ENCODE data around the gene KCNJ11.

KCNJ11 gene

GRCh38 chr11:17388609-17389210 lies at the start of gene KCNJ11:
TSS of gene KCNJ11 (minus strand) at chr11:17388659. CDS start at chr11:17388091, 568 bp downstream.
- no peak for TF ChIP-seq CTCF (IDR thresholded peaks at IDR 0.05)

GRCh38 chr11:17437366-17437765 lies 48.9 kb upstream of the KCNJ11 start:
- TF ChIP-seq CTCF (IDR thresholded peaks at IDR 0.05): no peak

- TF ChIP-seq CTCF (IDR thresholded peaks at IDR 0.05): no peak
These were observed 45.6 kb upstream of the KCNJ11 start for GRCh38 chr11:17434108-17434507.

GRCh38 chr11:17432002-17432401 lies 43.5 kb upstream of the KCNJ11 start:
- TF ChIP-seq CTCF (IDR thresholded peaks at IDR 0.05): no peak

DNA sequence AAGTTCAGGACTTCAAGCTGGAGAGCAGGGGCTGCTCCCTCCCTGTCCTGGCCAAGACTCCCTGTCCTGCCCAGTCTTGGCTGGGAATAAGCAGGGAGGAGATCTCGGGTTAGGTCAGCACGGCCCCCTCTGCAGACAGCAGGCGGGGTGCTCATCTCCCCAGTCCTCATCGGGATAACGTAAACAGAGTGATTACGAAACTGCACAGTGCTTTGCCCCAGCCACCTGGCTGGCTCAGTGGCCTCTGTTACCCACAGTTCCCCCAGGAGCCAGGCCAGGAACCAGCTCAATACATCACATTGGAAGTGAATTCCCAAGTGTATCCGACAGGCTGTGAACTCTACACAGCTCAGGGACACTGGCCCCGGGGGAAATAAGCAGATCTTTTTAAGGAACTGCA lies 42.7 kb upstream of the KCNJ11 start:
- TF ChIP-seq CTCF (IDR thresholded peaks at IDR 0.05): no peak

DNA sequence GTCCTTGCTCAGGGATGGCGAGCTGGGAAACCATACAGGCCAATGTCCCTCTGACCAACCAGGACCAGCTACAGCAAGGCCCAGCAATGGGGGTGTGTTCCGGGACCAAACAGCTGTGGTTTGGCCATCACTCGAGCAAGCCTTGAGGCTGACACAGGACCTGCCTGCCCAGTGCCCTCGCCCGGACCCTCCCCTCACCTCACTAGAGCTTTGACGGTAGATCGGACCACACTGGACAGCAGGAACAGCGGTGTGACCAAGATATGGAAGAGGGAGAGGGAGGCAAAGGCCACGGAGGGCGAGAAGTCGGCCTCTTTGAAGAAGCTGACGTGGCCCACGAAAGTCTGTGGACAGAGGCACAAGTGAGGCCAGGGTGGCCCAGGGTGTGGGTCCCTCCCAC lies 42.2 kb upstream of the KCNJ11 start:
- no peak for TF ChIP-seq CTCF (IDR thresholded peaks at IDR 0.05)

GRCh38 chr11:17428925-17429324 lies 40.5 kb upstream of the KCNJ11 start:
- no peak for TF ChIP-seq CTCF (IDR thresholded peaks at IDR 0.05)

DNA sequence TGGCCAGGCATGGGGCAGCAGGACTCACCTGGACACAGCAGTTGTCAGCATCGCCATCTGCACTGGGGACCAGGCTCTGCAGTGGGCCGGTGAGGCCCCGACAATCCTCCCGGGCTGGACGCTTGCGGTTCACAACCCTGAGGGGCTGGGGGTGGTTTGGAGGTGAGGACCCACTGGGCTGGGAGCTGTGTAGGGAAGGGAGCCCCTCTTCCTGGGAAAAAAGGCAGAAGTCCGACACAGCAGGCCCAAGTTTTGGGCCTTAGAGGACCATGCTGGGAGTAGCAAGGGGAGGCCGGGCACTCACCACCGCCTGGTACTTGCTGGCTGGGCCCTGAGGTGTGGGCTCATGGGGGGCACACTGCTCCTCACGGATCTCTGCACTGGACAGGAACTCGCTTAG lies 39.8 kb upstream of the KCNJ11 start:
- TF ChIP-seq CTCF (IDR thresholded peaks at IDR 0.05): no peak
